Esophagus muscularis mucosa (tissue), 4 donors: ENCODE results near the gene SIGLEC9. TPM values are rescaled to one million over a fixed set of nuclear protein-coding genes. Genes with fewer than 3 reads are reported as not detected.

Experiments
- DNase-seq: peaks from one replicate; pipeline ENCODE4 v3.0.0-alpha.2; 2017; ENCODE audit errors: extremely low spot score
- H3K27ac ChIP-seq, 4 donors: fragments of 200-600 bp; sonication (generic); replicated peaks in 1 of 4; 1 replicate in 3 of 4; 2 replicates in 1 of 4; pipeline ENCODE4 v1.5.1; 2016 to 2019; ENCODE audit warnings: mild to moderate bottlenecking in 1 of 4
- H3K27me3 ChIP-seq, 4 donors: fragments of 200-600 bp; sonication (generic); one replicate each; pipeline versions ENCODE4 v1.5.1 to v1.6.0; 2016 to 2019
- H3K36me3 ChIP-seq, 4 donors: fragments of 200-600 bp; sonication (generic); one replicate each; pipeline ENCODE4 v1.5.1; 2016 to 2019
- H3K4me1 ChIP-seq, 4 donors: fragments of 200-600 bp; sonication (generic); one replicate each; pipeline ENCODE4 v1.5.1; 2016 to 2019
- H3K4me3 ChIP-seq, 4 donors: fragments of 200-600 bp; sonication (generic); 1 replicate in 2 of 4; 2 replicates in 2 of 4; pipeline ENCODE4 v1.5.1; 2016 to 2019; ENCODE audit warnings: mild to moderate bottlenecking in 4 of 4, moderate library complexity in 1 of 4
- H3K9me3 ChIP-seq, 4 donors: fragments of 200-600 bp; sonication (generic); 1 replicate in 3 of 4; 2 replicates in 1 of 4; pipeline ENCODE4 v1.5.1; 2016 to 2019
- EP300 ChIP-seq: sonication (generic); formaldehyde crosslinking; IDR thresholded peaks from one replicate; pipeline ENCODE4 v1.6.1; 2017; ENCODE audit warnings: antibody characterized with exemption
- POLR2A ChIP-seq: fragments of 450-650 bp; IDR thresholded peaks from one replicate; pipeline ENCODE4 v1.6.1; 2017; ENCODE audit warnings: antibody characterized with exemption, moderate library complexity, mild to moderate bottlenecking, low read depth
- POLR2AphosphoS5 ChIP-seq, 2 donors: sonication (generic); formaldehyde crosslinking; IDR thresholded peaks; one replicate each; pipeline ENCODE4 v1.6.1; 2017; ENCODE audit warnings: antibody characterized with exemption in 2 of 2
- WGBS: methylation state at CpG from one replicate; pipeline ENCODE4 v1.1.5; 2018; 5-methylcytosine and 5-hydroxymethylcytosine counted together
- intact Hi-C: fragments of 100-400 bp; cut with DNase I; formaldehyde crosslinking; loops from one replicate; pipeline ENCODE4 v1.15.1; 2023
- total RNA-seq, 4 donors: library from RNA; depleted of rRNA; stranded (reverse); fragments of >200 nt; gene quantifications; one replicate each; pipeline versions ENCODE4 v1.1.0 to v1.2.1, GENCODE V29; 2016
- TF ChIP-seq, protein P1 (sequence below), 3 experiments: fragments of 200-600 bp in 2 of 3; fragments of 450-650 bp in 1 of 3; sonication (generic) in 2 of 3; IDR thresholded peaks; one replicate each; pipeline ENCODE4 v1.5.1; 2017 to 2019; ENCODE audit warnings: antibody characterized with exemption in 3 of 3, mild to moderate bottlenecking in 2 of 3, moderate library complexity in 1 of 3

The SIGLEC9 gene
- total RNA-seq, 4 donors from 2014 or later: 2.0 to 9.4 (median 3.5) TPM

DNA sequence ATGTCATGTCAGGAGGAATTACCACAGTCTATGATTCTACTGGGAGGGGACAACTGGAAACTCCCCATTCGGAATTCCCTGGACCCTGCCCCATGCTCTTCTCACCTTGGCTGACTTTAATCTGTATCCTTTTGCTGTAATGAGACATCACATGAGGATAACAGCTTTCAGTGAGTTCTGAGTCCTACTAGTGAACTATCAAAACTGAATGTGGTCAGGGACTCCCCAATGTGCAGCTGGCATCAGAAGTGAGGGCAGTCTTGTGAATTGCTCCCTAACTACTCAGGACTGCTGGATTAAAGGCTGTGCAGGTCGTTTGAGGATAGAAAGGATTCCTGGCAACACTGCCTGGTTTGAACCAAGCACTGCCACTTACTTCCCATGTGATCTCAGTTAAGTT lies 32.6 kb downstream of the SIGLEC9 start:
- no peaks in the 10 kb centered on the region for H3K36me3 ChIP-seq
- TF ChIP-seq, protein P1, sequence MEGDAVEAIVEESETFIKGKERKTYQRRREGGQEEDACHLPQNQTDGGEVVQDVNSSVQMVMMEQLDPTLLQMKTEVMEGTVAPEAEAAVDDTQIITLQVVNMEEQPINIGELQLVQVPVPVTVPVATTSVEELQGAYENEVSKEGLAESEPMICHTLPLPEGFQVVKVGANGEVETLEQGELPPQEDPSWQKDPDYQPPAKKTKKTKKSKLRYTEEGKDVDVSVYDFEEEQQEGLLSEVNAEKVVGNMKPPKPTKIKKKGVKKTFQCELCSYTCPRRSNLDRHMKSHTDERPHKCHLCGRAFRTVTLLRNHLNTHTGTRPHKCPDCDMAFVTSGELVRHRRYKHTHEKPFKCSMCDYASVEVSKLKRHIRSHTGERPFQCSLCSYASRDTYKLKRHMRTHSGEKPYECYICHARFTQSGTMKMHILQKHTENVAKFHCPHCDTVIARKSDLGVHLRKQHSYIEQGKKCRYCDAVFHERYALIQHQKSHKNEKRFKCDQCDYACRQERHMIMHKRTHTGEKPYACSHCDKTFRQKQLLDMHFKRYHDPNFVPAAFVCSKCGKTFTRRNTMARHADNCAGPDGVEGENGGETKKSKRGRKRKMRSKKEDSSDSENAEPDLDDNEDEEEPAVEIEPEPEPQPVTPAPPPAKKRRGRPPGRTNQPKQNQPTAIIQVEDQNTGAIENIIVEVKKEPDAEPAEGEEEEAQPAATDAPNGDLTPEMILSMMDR (IDR thresholded peaks at IDR 0.05): no peak
- TF ChIP-seq EP300: no peak
- no peak for TF ChIP-seq POLR2A
- no peak for TF ChIP-seq POLR2AphosphoS5 (IDR thresholded peaks at IDR 0.05)
- H3K4me3 ChIP-seq: no peak overlapping the region
- DNase-seq: no peak
- H3K27me3 ChIP-seq: peaks cover 0 to 42% (median 2%) of the 10 kb centered on the region in 4 donors
- intact Hi-C loops: no loop called here
- WGBS: 25% methylated on average over 2 of the region's 2 CpGs
- no peaks in the 10 kb centered on the region for H3K4me1 ChIP-seq
- H3K27ac ChIP-seq: no peak overlapping the region
- no peaks in the 10 kb centered on the region for H3K9me3 ChIP-seq

DNA sequence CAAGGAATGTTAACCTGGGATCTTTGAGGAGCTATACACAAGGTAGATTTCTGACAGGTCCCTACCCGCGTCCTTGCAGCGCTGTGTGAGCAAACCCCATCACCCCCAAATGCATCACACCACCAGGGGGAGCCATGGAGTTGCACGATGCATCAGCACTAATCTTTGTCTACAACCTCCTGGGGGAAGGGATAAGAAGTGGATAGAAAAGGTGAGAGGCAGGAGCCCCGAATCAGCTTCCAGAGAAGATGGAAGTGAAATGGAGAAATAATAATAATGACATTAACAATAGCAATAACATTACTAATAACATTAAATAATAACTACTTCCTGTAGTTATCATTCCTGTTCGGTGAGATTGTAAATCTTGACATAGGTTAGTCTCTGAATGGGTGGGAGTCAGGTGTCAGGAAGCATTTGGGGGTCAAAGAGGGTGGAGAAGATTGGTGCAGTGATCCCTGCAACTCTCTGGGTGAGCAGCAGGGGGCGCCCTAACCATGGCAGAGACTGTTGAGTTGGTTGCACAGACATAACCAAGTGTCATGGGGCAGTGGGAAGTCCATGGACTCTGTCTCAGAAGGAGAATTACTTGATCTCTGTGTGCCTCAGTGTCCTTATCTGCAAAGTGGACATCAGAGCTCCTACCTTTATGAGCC lies 33.9 kb downstream of the SIGLEC9 start:
- Histone ChIP-seq H3K9me3 (no peaks in the 10 kb centered on the region), H3K4me3 (no peak overlapping the region), H3K27ac (no peak overlapping the region), H3K36me3 (no peaks in the 10 kb centered on the region), H3K27me3 (peaks cover 0 to 37% (median 1%) of the 10 kb centered on the region in 4 donors), H3K4me1 (no peaks in the 10 kb centered on the region)
- no peak for TF ChIP-seq EP300
- TF ChIP-seq, protein P1 (IDR thresholded peaks at IDR 0.05): peak; percentile 33 to 41 (median 36)
- intact Hi-C loops: no loop called here
- WGBS: 39% methylated on average over 7 of the region's 7 CpGs
- no peak for DNase-seq

DNA sequence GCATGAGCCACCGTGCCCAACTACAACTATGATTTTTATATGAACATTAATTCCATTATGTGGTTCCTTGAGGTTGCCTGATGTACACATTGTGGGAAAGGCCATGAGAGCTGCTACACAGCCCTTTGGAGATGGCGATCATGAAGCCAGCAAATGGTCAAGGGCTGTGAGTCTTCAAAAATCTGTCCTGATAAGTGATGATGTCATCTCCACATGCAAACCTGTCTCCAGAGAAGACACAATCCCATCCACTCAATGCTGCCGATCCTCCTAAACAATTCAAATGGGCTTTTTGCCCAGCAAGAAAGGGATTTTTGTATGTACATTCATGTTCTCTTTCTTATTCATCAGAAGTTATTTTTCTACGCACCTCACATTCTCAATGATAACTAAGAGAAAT lies 35.0 kb downstream of the SIGLEC9 start:
- 54% methylated on average over 4 of the region's 4 CpGs for WGBS
- DNase-seq: no peak
- no peaks in the 10 kb centered on the region for H3K9me3 ChIP-seq
- TF ChIP-seq POLR2AphosphoS5 (IDR thresholded peaks at IDR 0.05) (no peak), POLR2A (no peak), EP300 (no peak)
- TF ChIP-seq, protein P1 (IDR thresholded peaks at IDR 0.05): no peak
- intact Hi-C loops: no loop called here
- no peaks in the 10 kb centered on the region for H3K4me1 ChIP-seq
- no peak overlapping the region for H3K27ac ChIP-seq
- H3K27me3 ChIP-seq: peaks cover 0 to 27% (median 0%) of the 10 kb centered on the region in 4 donors
- H3K36me3 ChIP-seq: no peaks in the 10 kb centered on the region
- H3K4me3 ChIP-seq: no peak overlapping the region

DNA sequence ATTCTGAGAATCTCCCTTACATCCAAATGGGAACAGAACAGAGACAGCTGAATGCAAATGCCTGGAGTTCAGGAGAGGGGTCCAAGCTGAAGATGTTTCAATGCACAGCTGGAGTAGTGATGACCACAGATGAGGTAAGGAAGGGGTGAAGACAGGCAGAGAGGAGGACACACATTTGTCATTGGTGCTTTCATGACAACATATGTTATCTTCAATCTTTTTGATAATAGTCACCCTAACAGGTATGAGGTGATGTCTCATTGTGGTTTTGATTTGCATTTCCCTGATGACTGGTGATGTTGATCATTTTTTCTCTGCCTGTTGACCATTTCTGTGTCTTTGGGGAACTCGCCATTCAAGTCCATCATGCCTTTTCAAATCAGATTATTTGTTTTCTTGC lies 36.6 kb downstream of the SIGLEC9 start:
- 83% methylated on average over 1 of the region's 1 CpG for WGBS
- no peak for TF ChIP-seq POLR2A
- TF ChIP-seq EP300: no peak
- TF ChIP-seq, protein P1 (IDR thresholded peaks at IDR 0.05): no peak
- TF ChIP-seq POLR2AphosphoS5 (IDR thresholded peaks at IDR 0.05): no peak
- Histone ChIP-seq H3K36me3 (no peaks in the 10 kb centered on the region), H3K9me3 (no peaks in the 10 kb centered on the region), H3K4me3 (no peak overlapping the region), H3K4me1 (no peaks in the 10 kb centered on the region), H3K27me3 (peaks cover 0 to 22% (median 0%) of the 10 kb centered on the region in 4 donors), H3K27ac (no peak overlapping the region)
- no peak for DNase-seq
- intact Hi-C loops: no loop called here
